Mononuclear cell (primary cell): Measurements from ENCODE around the gene CCNG1. TPM values are rescaled to one million over a fixed set of nuclear protein-coding genes. Genes with fewer than 3 reads are reported as not detected.

Source experiments
- total RNA-seq: library from RNA; depleted of rRNA; stranded (reverse); fragments of >200 nt; gene quantifications from one replicate; pipeline ENCODE4 v1.2.3, GENCODE V29; 2012

CCNG1 gene
- total RNA-seq, 1 donor, result 240 TPM

Other genes with a start within 250 kb of the CCNG1 start
- gene NUDCD2, start 22.5 kb downstream of the CCNG1 start, total RNA-seq, result 11.4 TPM
- 0.84 TPM for gene HMMR, start 23.0 kb downstream of the CCNG1 start, total RNA-seq
- 35.8 TPM for gene MAT2B, start 68.0 kb downstream of the CCNG1 start, total RNA-seq